Measurements from ENCODE around the gene CPT2. TPM values are rescaled to one million over a fixed set of nuclear protein-coding genes. Genes with fewer than 3 reads are reported as not detected.
A peak's percentile ranks its signal among the peaks of the same experiment; 100 is the strongest.

Gene CPT2
- total and polyA plus RNA-seq, 9 of the 15 experiments (the other 6 are each of a cell fraction or from before 2014, with no cell fraction given) = 7.6 to 25.1 (median 16.8) TPM

DNA sequence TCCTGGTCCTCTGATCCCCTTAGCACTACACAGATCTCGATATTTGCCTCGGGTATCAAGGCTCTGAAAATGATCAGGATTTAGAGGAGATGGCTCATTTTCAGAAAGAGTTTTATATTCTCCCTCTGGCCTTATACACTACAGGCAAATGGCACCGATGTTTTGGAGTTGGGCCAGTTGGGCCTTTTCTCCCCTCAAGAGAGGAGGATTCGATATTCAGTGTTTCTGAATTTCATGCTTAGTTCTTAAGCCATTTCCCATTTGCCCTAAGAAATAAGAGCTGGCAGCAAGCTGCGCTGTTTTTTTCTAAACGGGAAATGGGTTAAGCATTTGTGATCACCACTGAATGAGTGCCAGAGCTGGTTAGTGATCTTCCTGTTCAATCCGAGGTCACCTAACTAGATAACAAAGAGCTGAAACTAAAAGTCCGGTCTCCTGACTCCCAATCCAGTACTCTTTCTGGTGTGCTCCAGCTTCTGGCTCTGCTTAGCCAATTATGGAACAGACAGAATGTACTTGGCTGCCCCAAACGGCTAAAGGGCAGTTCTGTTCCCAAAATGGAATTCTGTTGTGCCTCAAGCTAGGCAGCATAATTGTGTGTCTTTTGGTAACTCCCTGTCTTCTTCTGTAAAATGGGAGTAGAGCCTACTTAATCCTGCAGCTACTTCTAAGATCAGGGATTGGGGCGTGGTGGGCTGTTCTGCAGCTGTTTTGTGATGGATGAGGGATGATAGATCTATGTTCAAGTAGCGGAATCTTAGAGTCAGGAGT, 1.2 kb upstream of the CPT2 start:
- no TSS peak for BruUV-seq (replicated peaks)
- FAIRE-seq (no peak), ATAC-seq (no peak), DNase-seq (ENCODE audit: extremely low read depth in 1 of 4, low spot score in 3 of 4) (no peak)
- Histone ChIP-seq H3K36me3 (ENCODE audit: control insufficient read depth, insufficient read depth, low read length) (0 out of 3 replicates have a peak, but pooled peaks cover 6% of the 10 kb centered on the region), H4K20me1 (replicated peaks; ENCODE audit: control insufficient read depth, insufficient read depth, low read length) (no peaks in the 10 kb centered on the region), H3K79me2 (ENCODE audit: control insufficient read depth, insufficient read depth, low read length) (peaks cover 17% of the 10 kb centered on the region), H3K9me1 (ENCODE audit: control insufficient read depth, insufficient read depth, low read length) (no peaks in the 10 kb centered on the region), H3K27me3 (ENCODE audit: control insufficient read depth in 2 of 2, insufficient read depth in 2 of 2, low read length in 2 of 2) (no peaks in the 10 kb centered on the region), H3K9ac (ENCODE audit: insufficient read depth in 1 of 2, low read depth in 2 of 2, low read length in 2 of 2) (peak overlapping the region in 1 of 2 experiments; percentile 93; a peak in 2 of 4 replicates), H3K4me1 (replicated peaks in 1 of 2; ENCODE audit: control insufficient read depth in 2 of 2, insufficient read depth in 2 of 2, low read length in 2 of 2) (peaks cover 16 to 21% of the 10 kb centered on the region in 2 experiments), H3K27ac (ENCODE audit: extremely low read depth, low read depth, low read length) (peak overlapping the region; percentile 10; the same call in 1 of the 3 replicates), H3K4me2 (ENCODE audit: insufficient read depth, low read length) (peak overlapping the region; percentile 96), H3K4me3 (no peak overlapping the region), H3K9me3 (replicated peaks; ENCODE audit: control insufficient read depth, insufficient read depth, low read depth, low read length) (no peaks in the 10 kb centered on the region), H2AFZ (ENCODE audit: low read depth, low read length) (peak overlapping the region; percentile 90)
- CTCF ChIA-PET (ENCODE audit: low intra/inter-chr PET ratio) = no interaction called here
- 60% methylated on average over 11 of the region's 11 CpGs for WGBS (ENCODE audit: insufficient coverage, low coverage, missing lambda C conversion rate)
- intact Hi-C loops (cut with micrococcal nuclease) (loop anchor here (10.0 kb wide), 1 partner anchor 199 kb away; no protein-coding TSS in a partner anchor), in situ Hi-C loops (cut with MboI) (loop anchor here (25.0 kb wide), 1 partner anchor 283 kb away; the partner anchor contains the start of gene ECHDC2)
- POLR2A ChIA-PET = interaction anchor here (0.5 to 2.0 kb wide), 10 partner anchors 9 to 131 kb away, joined by 3 to 13 read pairs (median 3); no protein-coding TSS in a partner anchor
- TF ChIP-seq, protein P1, sequence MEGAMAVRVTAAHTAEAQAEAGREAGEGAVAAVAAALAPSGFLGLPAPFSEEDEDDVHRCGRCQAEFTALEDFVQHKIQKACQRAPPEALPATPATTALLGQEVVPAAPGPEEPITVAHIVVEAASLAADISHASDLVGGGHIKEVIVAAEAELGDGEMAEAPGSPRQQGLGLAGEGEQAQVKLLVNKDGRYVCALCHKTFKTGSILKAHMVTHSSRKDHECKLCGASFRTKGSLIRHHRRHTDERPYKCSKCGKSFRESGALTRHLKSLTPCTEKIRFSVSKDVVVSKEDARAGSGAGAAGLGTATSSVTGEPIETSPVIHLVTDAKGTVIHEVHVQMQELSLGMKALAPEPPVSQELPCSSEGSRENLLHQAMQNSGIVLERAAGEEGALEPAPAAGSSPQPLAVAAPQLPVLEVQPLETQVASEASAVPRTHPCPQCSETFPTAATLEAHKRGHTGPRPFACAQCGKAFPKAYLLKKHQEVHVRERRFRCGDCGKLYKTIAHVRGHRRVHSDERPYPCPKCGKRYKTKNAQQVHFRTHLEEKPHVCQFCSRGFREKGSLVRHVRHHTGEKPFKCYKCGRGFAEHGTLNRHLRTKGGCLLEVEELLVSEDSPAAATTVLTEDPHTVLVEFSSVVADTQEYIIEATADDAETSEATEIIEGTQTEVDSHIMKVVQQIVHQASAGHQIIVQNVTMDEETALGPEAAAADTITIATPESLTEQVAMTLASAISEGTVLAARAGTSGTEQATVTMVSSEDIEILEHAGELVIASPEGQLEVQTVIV (CRISPR knock-in tag; IDR thresholded peaks at IDR 0.05; ENCODE audit: borderline replicate concordance) = no peak
- TF ChIP-seq ZNF121 (CRISPR knock-in tag; conservative IDR thresholded peaks at IDR 0.05) = no peak
- TF ChIP-seq ZBTB1 (CRISPR knock-in tag; IDR thresholded peaks at IDR 0.05; ENCODE audit: borderline replicate concordance, low read depth) = no peak
- TF ChIP-seq HDAC8 (tag; IDR thresholded peaks at IDR 0.05) = no peak
- TF ChIP-seq IRF2 (CRISPR knock-in tag; IDR thresholded peaks at IDR 0.05) = no peak
- TF ChIP-seq BCOR (IDR thresholded peaks at IDR 0.05) = peak; percentile 16; the same call in 1 of the 2 replicates
- no peak for TF ChIP-seq ETS2 (tag; IDR thresholded peaks at IDR 0.05; ENCODE audit: borderline replicate concordance, poor library complexity, severe bottlenecking)
- TF ChIP-seq, protein P2, sequence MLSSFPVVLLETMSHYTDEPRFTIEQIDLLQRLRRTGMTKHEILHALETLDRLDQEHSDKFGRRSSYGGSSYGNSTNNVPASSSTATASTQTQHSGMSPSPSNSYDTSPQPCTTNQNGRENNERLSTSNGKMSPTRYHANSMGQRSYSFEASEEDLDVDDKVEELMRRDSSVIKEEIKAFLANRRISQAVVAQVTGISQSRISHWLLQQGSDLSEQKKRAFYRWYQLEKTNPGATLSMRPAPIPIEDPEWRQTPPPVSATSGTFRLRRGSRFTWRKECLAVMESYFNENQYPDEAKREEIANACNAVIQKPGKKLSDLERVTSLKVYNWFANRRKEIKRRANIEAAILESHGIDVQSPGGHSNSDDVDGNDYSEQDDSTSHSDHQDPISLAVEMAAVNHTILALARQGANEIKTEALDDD (IDR thresholded peaks at IDR 0.05) = peak; percentile 26; the same call in 1 of the 2 replicates
- TF ChIP-seq MTA3 (IDR thresholded peaks at IDR 0.05; ENCODE audit: borderline replicate concordance) = no peak
- no peak for TF ChIP-seq ZNF561 (CRISPR knock-in tag; conservative IDR thresholded peaks at IDR 0.05)
- TF ChIP-seq RCOR1 (IDR thresholded peaks at IDR 0.05; ENCODE audit: borderline replicate concordance in 1 of 2, low read depth in 2 of 2, low read length in 2 of 2) = peak in 1 of 2 experiments; percentile 22; a peak in 1 of 4 replicates
- TF ChIP-seq, protein P3, sequence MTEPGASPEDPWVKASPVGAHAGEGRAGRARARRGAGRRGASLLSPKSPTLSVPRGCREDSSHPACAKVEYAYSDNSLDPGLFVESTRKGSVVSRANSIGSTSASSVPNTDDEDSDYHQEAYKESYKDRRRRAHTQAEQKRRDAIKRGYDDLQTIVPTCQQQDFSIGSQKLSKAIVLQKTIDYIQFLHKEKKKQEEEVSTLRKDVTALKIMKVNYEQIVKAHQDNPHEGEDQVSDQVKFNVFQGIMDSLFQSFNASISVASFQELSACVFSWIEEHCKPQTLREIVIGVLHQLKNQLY (CRISPR knock-in tag; conservative IDR thresholded peaks at IDR 0.05) = no peak
- no peak for TF ChIP-seq NCOA4 (IDR thresholded peaks at IDR 0.05; ENCODE audit: partially characterized antibody)
